Measurements from ENCODE around the gene PRDX5.

DNA sequence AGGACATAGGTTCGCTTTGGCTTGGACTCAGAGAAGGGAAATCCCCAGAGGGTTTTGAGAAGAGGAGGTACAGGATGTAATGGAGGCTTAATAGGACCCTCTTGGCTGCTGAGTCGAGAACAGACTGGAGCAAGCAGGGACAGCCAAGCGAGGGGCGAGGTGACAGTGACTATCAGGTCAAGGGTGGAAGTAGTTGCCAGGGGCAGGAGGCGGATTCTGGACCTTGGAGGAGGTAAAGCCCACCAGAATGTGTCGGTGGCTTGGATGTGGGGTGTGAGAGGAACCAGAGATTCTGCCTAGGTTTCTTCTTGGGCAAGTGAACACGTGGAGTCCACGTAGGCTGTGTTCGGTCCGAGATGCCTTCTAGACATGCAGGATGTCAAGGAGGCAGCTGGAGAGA lies 5.0 kb upstream of the PRDX5 start:
- TF ChIP-seq, protein P1, sequence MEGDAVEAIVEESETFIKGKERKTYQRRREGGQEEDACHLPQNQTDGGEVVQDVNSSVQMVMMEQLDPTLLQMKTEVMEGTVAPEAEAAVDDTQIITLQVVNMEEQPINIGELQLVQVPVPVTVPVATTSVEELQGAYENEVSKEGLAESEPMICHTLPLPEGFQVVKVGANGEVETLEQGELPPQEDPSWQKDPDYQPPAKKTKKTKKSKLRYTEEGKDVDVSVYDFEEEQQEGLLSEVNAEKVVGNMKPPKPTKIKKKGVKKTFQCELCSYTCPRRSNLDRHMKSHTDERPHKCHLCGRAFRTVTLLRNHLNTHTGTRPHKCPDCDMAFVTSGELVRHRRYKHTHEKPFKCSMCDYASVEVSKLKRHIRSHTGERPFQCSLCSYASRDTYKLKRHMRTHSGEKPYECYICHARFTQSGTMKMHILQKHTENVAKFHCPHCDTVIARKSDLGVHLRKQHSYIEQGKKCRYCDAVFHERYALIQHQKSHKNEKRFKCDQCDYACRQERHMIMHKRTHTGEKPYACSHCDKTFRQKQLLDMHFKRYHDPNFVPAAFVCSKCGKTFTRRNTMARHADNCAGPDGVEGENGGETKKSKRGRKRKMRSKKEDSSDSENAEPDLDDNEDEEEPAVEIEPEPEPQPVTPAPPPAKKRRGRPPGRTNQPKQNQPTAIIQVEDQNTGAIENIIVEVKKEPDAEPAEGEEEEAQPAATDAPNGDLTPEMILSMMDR (IDR thresholded peaks at IDR 0.05), result no peak
- TF ChIP-seq POLR2A (IDR thresholded peaks at IDR 0.05), result no peak
